ENCODE results near the gene CDH23. TPM values are rescaled to one million over a fixed set of nuclear protein-coding genes. Genes with fewer than 3 reads are reported as not detected.

The CDH23 gene
- polyA plus RNA-seq, 1 donor (not counting 4 experiments of a cell fraction or from before 2014, with no cell fraction given): 0.01 TPM

- H3K4me2 ChIP-seq (ENCODE audit: control insufficient read depth, extremely low read depth, insufficient read depth, low read depth, low read length): no peak overlapping the region
- no peak for FAIRE-seq
Observed at GRCh38 chr10:71638064-71638821, 241.5 kb downstream of the CDH23 start.

GRCh38 chr10:71638822-71639719 is 242.4 kb downstream of the CDH23 start:
- Histone ChIP-seq H3K4me1 (ENCODE audit: control insufficient read depth, extremely low read depth, insufficient read depth, low read length) (no peaks in the 10 kb centered on the region), H3K4me2 (ENCODE audit: control insufficient read depth, extremely low read depth, insufficient read depth, low read depth, low read length) (no peak overlapping the region), H4K20me1 (ENCODE audit: control insufficient read depth, extremely low read depth, insufficient read depth, low read length) (no peaks in the 10 kb centered on the region), H3K79me2 (ENCODE audit: control insufficient read depth, insufficient read depth, low read length) (no peaks in the 10 kb centered on the region), H3K27ac (ENCODE audit: control insufficient read depth, insufficient read depth, low read length) (no peak overlapping the region), H3K36me3 (ENCODE audit: control insufficient read depth in 2 of 2, extremely low read depth in 1 of 2, insufficient read depth in 2 of 2, low read length in 2 of 2) (no peaks in the 10 kb centered on the region), H3K9ac (ENCODE audit: control insufficient read depth, extremely low read depth, insufficient read depth, low read length) (no peak overlapping the region), H3K9me1 (ENCODE audit: control insufficient read depth, extremely low read depth, insufficient read depth, low read length) (no peaks in the 10 kb centered on the region), H3K27me3 (ENCODE audit: control insufficient read depth, extremely low read depth, insufficient read depth, low read length) (peaks cover 50% of the 10 kb centered on the region), H3K4me3 (ENCODE audit: control insufficient read depth in 2 of 3, extremely low read depth in 1 of 3, insufficient read depth in 2 of 3, low read depth in 1 of 3, low read length in 3 of 3) (no peak overlapping the region), H2AFZ (ENCODE audit: control insufficient read depth, low read length) (no peak overlapping the region), H3K9me3 (ENCODE audit: control insufficient read depth, low read depth, low read length) (no peaks in the 10 kb centered on the region)
- dilution Hi-C loops (cut with MboI; ENCODE audit: extremely low pct_ligation_motif_present, low sequenced_read_pairs): no loop called here
- no peak for FAIRE-seq
- TF ChIP-seq EZH2 (IDR thresholded peaks at IDR 0.05; ENCODE audit: low read length): no peak
- TF ChIP-seq, protein P1, sequence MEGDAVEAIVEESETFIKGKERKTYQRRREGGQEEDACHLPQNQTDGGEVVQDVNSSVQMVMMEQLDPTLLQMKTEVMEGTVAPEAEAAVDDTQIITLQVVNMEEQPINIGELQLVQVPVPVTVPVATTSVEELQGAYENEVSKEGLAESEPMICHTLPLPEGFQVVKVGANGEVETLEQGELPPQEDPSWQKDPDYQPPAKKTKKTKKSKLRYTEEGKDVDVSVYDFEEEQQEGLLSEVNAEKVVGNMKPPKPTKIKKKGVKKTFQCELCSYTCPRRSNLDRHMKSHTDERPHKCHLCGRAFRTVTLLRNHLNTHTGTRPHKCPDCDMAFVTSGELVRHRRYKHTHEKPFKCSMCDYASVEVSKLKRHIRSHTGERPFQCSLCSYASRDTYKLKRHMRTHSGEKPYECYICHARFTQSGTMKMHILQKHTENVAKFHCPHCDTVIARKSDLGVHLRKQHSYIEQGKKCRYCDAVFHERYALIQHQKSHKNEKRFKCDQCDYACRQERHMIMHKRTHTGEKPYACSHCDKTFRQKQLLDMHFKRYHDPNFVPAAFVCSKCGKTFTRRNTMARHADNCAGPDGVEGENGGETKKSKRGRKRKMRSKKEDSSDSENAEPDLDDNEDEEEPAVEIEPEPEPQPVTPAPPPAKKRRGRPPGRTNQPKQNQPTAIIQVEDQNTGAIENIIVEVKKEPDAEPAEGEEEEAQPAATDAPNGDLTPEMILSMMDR (optimal IDR thresholded peaks at IDR 0.05 in 1 of 3, IDR thresholded peaks at IDR 0.05 in 1 of 3, conservative IDR thresholded peaks at IDR 0.05 in 1 of 3; ENCODE audit: extremely low read depth in 1 of 3, insufficient read depth in 2 of 3, low read length in 3 of 3): no peak
- no peak for DNase-seq (ENCODE audit: low read depth, low spot score)

More at GRCh38 chr10:71638064-71638821, 241.5 kb downstream of the CDH23 start:
- Histone ChIP-seq H3K9ac (ENCODE audit: control insufficient read depth, extremely low read depth, insufficient read depth, low read length) (no peak overlapping the region), H3K27me3 (ENCODE audit: control insufficient read depth, extremely low read depth, insufficient read depth, low read length) (peaks cover 58% of the 10 kb centered on the region), H3K4me1 (ENCODE audit: control insufficient read depth, extremely low read depth, insufficient read depth, low read length) (no peaks in the 10 kb centered on the region), H3K4me3 (ENCODE audit: control insufficient read depth in 2 of 3, extremely low read depth in 1 of 3, insufficient read depth in 2 of 3, low read depth in 1 of 3, low read length in 3 of 3) (no peak overlapping the region), H3K36me3 (ENCODE audit: control insufficient read depth in 2 of 2, extremely low read depth in 1 of 2, insufficient read depth in 2 of 2, low read length in 2 of 2) (no peaks in the 10 kb centered on the region), H3K9me3 (ENCODE audit: control insufficient read depth, low read depth, low read length) (no peaks in the 10 kb centered on the region), H3K79me2 (ENCODE audit: control insufficient read depth, insufficient read depth, low read length) (no peaks in the 10 kb centered on the region), H3K9me1 (ENCODE audit: control insufficient read depth, extremely low read depth, insufficient read depth, low read length) (no peaks in the 10 kb centered on the region), H4K20me1 (ENCODE audit: control insufficient read depth, extremely low read depth, insufficient read depth, low read length) (no peaks in the 10 kb centered on the region), H3K27ac (ENCODE audit: control insufficient read depth, insufficient read depth, low read length) (no peak overlapping the region), H2AFZ (ENCODE audit: control insufficient read depth, low read length) (no peak overlapping the region)
- no peak for DNase-seq (ENCODE audit: low read depth, low spot score)
- TF ChIP-seq, protein P1 (optimal IDR thresholded peaks at IDR 0.05 in 1 of 3, IDR thresholded peaks at IDR 0.05 in 1 of 3, conservative IDR thresholded peaks at IDR 0.05 in 1 of 3; ENCODE audit: extremely low read depth in 1 of 3, insufficient read depth in 2 of 3, low read length in 3 of 3): no peak
- no peak for TF ChIP-seq EZH2 (IDR thresholded peaks at IDR 0.05; ENCODE audit: low read length)
- dilution Hi-C loops (cut with MboI; ENCODE audit: extremely low pct_ligation_motif_present, low sequenced_read_pairs): no loop called here
